ENCODE data around the gene MPPED1. TPM values are rescaled to one million over a fixed set of nuclear protein-coding genes. Genes with fewer than 3 reads are reported as not detected.

Gene MPPED1
- total RNA-seq, 1 experiment from 2014 or later = not detected

DNA sequence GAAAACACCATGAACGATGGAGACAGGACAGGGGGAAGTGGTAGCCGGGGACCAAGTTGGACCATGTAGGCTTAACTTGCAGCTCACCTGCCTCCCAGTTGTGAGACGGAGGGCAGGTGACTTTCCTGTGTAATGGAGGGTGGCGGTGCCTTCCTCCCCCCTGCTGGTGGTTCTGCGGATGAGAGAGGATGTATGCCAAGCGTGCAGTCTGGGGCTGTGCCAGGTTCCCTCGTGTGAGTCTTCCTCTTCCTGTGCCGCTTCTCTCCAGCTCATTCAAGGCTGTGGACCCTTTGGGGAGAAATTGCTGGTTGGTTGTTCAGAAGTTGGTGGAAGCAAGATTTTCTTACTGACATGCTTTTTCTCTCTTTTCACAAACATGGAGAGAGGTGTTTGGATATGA, 35.1 kb downstream of the MPPED1 start:
- peak; percentile 32 for DNase-seq (ENCODE audit: low spot score)

DNA sequence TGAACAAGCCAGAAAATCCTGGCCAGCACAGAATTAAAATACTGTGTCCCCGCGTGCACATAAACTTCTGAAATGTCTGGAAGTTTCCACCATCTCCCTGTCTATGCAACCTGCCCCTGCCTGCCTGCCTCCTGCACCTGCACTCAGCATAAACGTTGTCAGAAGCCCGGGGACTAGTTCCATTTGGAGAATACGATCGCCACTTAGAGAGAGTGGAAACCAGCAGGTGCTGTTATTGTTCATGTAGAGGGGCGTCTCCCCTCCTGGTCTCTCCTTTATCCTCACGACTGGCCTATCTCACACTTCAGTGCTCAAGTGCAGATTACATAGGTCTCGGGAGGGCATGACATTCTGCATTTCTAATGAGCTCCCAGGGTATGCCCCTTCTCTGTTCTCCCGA, 35.6 kb downstream of the MPPED1 start:
- no peak for DNase-seq (ENCODE audit: low spot score)

DNA sequence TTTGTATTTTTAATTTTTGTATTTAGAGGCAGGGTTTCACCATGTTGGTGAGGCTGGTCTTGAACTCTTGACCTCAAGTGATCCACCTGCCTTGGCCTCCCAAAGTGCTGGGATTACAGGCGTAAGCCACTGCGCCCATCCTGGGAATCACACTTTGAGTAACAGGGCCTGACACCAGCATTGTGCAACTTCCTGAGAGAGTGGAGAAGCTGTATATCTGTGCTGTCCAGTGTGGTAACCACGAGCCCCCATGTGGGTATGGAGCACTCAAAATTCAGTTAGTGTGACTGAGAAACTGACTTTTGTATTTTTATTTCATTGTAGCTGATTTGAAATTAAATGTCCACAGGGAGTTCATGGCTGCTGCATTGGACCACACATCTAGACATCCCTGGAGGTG, 36.2 kb downstream of the MPPED1 start:
- no peak for DNase-seq (ENCODE audit: low spot score)

DNA sequence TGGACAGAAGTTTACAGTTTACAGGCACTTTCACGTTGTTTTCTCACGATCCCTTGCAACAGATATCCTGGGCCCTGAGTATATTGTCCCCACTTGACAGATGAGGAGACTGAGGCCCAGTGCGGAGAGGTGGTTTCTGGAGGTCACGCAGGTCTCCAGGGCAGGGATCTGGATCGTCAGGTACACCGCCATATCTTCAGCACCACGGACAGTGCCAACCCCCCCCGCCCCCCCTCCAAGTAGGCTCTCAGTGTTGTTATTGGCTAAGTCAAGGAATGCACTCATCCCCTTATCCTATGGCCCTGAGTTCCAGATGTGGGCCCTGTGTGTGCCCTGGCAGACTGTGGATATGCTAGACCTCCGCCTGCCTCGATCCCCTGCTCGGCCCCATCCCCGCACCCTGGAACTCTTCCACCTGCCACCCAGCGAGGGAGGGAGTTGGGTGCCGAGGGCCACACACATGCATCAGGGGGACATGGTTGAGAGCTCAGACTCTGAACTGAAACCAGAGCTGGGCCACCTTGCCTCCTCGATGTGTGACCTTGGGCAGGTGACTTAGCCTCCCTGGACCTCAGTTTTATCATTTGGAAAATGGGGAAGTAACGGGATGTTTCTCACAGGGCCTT, 37.5 kb downstream of the MPPED1 start:
- DNase-seq (ENCODE audit: low spot score) = no peak

DNA sequence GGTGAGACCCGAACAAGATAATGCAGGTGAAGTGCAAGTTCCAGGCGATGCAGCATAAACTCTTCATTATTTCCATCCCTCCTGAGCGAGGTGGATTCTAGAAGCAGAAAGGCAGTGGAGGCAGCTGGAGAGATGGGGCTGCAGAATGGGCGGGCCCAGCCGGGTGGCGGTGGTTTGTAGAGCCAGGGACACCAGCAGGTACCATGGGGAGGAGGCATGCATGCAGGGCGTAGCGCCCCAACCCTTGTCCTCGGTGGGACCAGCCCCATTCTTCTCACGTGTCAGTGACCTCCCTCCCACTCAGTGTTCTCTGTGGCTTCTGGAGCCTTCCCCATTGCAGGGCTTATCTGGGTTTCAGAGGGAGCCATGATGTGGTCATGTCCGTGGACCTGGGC, 38.0 kb downstream of the MPPED1 start:
- DNase-seq (ENCODE audit: low spot score) = no peak

DNA sequence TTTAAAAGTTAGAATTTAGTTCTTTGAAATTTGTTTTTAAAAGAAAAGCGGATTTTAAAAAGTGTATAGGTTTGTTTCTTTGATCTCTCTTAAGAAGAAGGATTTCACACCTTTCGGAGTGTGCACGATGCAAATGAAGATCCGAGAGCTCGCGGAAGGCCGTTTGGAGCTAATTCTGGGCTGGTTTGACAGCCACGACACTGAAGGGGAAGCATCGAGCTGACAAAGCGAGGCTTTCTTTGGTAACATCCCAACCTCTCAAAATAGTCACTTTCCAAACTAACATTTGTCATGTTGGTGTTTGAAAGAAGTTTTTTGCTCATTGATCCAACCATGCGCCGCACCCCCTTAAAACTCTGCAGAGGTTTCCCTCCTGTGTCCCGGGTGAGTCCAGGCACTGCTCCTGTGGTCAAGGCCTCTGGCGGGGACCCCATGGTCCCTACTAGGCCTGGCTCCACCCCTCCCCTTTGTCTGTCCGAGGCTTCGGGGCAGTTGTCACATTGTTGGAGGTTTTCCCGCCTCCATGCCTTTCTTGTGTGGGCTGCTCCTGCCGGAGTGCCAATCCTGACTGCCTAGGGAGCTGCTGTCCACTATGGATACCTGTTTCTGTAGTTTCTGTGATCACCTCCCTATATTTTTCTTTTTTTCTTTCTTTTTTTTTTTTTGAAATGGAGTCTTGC, 39.7 kb downstream of the MPPED1 start:
- no peak for DNase-seq (ENCODE audit: low spot score)

DNA sequence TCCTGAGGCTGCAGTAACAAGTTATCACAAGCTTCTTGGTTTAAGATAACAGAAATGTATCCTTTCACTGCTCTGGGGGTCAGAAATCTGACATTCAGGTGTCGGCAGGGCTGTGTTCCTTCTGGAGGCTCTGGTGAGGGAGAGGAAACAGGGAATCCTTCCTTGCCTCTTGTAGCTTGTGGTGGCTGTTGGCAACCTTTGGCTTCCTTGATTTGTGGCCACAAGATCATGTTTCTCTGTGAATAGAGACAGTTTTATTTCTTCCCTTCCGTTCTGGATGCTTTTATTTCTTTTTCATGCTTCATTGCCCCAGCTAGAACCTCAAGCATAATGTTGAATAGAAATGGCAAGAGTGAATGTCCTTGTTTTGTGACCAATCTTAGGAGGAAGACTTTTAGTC, 44.0 kb downstream of the MPPED1 start:
- DNase-seq (ENCODE audit: low spot score) = no peak

DNA sequence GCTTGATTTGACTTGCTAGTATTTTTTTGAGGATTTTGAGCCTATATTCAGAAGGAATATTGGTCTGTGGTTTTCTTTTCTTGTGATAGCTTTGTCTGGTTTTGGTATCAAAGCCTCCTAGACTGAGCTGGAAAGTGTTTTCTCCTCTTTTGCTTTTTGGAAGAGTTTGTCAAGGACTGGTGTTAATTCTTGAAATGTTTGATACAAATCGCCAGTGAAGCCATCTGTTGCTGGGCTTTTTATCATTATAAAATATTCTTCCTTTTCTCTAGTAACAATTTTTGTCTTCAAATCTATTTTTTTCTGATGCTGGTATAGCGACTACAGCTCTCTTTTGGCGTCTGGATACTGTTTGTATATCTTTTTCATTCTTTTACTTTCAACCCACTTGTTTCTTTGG, 45.2 kb downstream of the MPPED1 start:
- no peak for DNase-seq (ENCODE audit: low spot score)

DNA sequence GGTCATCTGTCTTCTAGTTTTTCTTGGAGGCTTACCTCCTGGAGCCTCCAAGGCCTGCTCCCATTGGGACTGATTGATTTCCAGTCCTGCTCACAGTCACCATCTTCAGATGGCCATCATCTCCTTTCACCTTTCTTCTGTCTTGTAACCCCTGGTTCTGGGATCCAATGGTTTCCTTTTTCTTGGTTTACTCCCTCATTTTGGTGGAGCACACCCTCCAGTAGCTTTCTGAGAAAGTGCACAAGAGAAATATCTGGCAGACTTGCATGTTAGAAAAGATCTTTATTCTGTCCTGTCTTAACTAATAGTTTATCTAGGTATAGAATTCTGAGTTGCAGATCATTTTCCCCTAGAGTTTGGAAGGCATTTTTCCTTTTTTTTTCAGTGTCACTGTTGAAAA, 50.9 kb downstream of the MPPED1 start:
- no peak for DNase-seq (ENCODE audit: low spot score)

DNA sequence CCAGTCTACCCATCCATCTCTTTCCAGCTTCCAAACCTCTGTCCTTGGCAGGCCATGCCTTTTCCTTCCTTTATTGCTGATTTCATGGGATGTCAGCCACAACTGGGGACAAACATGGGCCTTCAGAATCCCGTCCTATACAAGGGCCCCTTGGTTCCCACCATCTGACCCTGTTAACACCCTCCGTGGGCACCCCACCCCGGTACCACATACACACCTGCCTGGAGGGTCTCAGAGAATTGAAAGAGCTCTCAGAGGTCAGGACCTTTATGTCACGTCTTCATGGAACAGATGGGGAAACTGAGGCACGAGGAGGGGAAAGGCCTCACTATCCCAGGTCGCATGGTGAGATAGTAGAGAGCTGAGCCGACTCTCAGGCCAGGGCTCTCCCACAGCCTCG, 53.0 kb downstream of the MPPED1 start:
- DNase-seq (ENCODE audit: low spot score) = no peak

DNA sequence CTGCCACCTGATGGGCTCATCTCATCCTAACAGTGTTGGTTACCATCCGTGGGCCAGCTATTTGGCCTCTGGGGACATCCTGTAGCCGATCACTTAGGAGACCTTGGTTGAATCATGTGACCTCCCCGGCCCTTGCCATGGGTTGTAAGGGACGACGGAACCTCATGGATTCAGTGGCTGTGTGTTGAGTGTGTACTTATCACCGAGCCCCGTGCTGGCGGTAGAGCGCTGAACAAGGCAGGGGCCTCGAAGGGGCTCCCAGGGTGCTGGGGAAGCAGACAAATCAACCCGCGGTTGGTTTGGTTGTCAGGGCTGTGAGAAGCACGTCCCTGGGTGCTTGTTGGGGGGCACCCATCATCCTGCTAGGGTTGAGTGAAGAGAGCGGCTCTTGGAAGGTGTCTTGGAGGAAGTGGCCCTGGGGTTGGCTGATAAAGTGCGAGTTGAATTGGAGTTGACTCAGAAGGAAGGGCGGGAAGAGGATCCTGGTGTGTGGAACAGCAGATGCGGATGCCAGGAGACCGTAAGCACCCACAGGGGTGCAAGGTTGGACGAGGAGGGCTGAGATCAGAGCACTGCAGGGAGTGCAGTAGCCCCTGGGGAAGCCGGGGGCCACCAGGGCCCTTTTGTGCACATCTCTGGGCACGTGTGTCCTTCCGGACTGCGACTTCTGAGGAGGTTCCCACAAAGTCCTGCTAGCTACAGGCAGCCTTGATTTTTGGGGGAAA, 53.6 kb downstream of the MPPED1 start:
- DNase-seq (ENCODE audit: low spot score) = no peak

DNA sequence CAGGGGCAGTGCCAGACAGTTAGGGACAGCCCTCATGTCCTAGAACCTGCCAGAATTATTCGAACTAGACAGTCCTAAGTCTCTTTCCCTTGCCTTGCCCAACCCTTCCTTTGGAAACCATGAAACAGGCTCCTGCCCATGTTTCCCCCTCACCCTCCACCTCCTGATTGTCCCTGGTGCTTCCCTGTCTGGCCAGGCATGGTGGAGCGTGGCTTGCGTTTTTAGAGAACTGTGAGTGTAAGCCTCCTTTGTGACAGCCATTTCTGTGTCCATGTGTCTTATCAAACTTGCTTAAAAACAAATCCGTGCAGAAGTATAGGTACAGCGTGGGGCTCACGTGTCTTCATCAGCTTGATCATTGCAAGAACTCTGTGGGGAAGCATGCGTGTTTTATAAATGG, 54.9 kb downstream of the MPPED1 start:
- DNase-seq (ENCODE audit: low spot score) = no peak

DNA sequence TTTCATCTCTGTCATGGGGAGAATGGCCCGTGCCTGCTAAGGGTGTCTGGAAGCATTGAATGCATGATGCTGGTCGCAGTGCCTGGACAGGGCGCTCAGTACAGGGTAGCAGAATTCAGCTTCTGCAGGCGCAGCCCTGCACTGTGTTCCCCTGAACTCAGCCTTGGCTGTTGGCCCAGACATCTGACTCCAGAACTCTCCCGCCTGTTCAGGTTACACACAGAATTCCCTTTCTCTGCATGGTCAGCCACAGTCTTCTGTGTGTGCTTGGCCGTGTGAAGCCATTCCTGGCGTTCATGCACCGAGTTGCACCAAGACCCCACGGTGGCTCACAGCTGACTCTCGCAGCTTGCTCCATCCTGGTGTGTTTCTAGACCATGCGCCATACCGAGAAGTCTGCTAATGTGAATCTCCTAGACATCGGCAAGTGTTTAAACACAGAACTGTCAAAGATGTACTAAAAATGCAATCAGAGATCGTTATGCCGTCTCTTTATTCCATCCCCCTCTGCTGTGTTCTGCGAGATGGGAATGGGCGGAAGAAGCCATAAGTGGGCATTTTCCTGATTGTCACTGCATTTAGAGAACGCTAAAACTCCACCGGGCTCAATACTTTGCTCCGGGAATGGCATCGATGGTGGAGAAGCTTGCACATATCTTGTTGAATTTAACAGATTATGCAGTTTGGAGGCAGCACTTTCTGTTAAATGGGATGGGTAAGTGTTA, 55.6 kb downstream of the MPPED1 start:
- no peak for DNase-seq (ENCODE audit: low spot score)

DNA sequence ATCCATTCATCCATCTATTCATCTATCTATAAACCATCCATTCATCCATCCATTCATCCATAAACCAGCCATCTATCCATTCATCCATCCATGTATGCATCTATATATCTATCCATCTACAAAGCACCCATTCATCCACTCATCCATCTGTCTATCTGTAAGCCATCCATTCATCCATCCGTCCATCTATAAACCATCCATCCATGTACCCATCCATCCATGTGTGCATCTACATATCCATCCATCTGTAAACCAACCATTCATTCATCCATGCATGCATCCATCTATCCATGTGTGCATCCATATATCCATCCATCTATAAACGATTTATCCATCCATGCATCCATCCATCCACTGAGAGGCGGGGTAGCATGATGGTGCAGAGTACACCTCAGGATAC, 58.4 kb downstream of the MPPED1 start:
- no peak for DNase-seq (ENCODE audit: low spot score)

DNA sequence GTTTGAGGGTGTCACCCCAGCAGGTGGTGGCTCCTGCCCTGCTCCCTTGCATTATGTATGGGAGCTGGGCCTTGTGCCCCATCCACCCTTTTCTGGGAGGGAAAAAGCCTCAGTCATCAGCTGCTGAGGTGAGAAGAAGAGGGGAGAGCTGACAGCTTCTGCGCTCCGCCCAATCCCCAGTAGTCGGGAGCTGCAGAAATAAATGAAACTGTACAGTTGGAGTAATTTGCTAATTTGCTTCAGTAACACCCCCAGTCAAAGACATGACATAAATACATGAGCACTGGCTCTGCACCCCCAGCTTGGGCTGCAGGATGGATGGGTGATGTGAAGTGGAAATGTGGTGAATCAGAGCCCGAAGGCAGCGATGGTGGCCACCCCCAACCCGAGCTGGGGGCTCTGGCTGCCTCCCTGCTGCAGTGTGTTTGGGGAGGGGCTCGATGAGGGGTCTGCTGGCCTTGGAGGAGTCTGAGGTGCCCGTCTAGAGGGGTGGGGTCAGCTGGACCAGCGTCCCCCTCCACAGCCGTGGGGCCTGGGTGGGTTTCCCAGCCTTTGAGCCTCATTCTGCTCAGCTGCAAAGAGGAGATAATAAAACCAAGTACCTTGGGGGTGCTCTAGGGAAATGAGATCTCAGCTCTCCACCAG, 59.2 kb downstream of the MPPED1 start:
- no peak for DNase-seq (ENCODE audit: low spot score)

DNA sequence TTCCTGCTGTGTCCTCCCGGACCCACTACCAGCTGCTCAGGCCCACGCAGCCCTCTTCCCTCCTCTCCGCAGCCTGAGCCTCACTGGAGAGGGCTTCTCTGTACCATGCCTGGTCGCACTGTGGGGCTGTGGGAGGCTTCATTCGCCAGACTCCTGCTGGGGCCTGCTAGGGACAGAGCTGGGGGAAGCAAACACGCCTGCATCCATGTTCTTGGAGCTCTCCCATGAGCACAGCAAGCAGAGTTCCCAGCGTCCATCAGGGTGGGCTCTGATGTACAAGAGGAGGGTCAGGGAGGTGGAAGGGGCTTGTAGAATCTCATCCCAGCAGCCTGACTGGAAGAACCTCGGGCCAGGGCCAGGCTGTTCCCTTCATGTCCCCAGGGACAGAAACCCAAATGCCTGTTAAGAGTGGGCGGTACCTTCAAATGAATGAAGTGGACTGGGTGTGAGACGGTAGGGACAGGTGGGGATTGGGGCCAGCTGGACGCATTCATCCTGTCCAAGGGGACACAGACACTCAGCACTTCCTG, 59.9 kb downstream of the MPPED1 start:
- no peak for DNase-seq (ENCODE audit: low spot score)

DNA sequence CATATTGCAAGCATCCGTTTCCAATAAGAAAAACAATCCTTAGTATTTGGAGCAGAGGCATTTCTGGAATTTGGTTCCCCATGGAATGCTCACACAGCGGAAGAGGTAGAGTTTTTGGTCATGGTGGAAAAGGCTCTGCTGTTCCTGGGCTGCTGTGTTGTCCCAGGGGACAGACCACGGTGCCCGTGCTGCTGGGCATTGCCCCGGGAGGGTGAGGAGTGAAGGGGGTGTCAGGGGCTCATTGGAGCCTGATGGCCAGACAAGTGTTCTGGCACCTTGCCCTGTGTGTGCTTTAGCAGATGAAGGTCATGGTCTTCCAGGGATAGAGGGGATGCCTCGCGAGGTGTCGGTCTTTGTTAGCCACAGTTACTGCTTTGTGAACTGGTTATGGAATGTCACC, 61.2 kb downstream of the MPPED1 start:
- no peak for DNase-seq (ENCODE audit: low spot score)

DNA sequence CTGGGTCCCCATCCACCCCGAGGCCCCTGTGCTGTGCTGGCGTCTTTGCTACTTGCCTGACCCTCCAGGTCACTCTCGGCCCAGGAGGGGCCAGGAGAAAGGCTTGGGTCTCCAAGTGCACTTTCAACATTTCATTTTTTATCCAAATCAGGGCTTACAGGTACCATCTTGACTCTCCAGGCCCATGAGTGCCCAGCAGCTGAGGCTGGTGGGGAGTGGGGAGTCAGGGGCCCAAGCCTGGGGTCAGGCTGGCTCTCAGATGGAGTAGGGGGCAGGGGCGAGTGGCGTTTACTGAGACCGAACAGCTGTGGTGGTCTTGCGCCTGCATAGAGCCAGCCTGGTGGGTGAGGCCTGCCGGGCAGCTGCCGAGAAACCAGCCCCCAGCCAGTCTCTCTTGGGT, 61.6 kb downstream of the MPPED1 start:
- no peak for DNase-seq (ENCODE audit: low spot score)

DNA sequence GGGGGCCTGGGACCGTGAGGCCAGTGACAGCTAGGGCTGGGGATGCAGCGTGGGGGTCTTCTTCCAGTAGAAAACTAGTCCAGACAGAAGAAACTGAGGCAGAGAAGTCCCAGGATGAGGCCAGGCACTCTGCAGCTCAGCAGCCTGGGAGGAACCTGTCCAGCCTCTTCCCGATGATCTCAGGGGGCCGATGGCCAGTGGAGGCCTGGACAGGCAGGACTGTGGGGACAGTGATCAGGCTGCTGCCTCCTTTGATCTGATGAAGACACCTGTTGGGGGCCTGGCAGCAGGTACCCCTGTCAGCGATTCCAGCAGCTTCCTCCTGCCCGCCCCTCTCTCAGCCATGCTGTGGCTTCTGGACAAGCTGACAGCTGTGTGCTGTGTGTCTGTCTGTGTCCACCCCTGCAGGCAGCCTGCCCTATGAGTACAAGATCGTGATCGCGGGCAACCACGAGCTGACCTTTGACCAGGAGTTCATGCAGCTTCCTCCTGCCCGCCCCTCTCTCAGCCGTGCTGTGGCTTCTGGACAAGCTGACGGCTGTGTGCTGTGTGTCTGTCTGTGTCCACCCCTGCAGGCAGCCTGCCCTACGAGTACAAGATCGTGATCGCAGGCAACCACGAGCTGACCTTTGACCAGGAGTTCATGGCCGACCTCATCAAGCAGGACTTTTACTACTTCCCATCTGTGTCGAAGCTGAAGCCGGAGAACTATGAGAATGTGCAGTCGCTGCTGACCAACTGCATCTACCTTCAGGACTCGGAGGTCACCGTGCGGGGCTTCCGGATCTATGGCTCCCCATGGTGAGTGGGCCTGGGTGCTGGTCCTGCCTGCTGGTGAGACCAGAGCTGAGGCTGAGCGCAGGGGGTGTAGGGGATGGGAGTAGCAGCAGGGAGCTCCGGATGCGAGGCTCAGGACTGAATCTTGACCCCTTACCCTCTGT, 62.6 kb downstream of the MPPED1 start:
- DNase-seq (ENCODE audit: low spot score) = no peak

DNA sequence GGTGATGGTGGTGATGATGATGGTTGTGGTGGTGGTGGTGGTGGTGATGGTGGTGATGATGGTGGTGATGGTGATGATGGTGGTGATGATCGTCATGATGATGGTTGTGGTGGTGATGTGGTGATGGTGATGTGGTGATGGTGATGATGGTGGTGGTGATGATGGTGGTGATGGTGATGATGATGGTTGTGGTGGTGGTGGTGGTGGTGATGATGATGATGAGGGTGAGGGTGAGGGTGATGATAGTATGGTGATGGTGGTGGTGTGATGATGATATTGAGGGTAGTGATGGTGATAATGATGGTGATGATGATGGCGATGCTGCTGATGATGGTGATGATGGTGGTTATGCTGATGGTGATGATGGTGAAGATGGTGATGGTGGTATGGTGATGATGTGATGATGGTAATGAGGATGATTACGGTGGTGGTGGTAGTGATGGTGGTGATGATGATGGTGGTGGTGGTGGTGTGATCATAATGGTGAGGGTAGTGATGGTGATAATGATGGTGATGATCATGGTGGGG, 63.8 kb downstream of the MPPED1 start:
- no peak for DNase-seq (ENCODE audit: low spot score)
